ENCODE measurements around the gene ANTXR1. TPM values are rescaled to one million over a fixed set of nuclear protein-coding genes. Genes with fewer than 3 reads are reported as not detected.

ANTXR1 gene
- total RNA-seq, 1 donor from 2014 or later = not detected

DNA sequence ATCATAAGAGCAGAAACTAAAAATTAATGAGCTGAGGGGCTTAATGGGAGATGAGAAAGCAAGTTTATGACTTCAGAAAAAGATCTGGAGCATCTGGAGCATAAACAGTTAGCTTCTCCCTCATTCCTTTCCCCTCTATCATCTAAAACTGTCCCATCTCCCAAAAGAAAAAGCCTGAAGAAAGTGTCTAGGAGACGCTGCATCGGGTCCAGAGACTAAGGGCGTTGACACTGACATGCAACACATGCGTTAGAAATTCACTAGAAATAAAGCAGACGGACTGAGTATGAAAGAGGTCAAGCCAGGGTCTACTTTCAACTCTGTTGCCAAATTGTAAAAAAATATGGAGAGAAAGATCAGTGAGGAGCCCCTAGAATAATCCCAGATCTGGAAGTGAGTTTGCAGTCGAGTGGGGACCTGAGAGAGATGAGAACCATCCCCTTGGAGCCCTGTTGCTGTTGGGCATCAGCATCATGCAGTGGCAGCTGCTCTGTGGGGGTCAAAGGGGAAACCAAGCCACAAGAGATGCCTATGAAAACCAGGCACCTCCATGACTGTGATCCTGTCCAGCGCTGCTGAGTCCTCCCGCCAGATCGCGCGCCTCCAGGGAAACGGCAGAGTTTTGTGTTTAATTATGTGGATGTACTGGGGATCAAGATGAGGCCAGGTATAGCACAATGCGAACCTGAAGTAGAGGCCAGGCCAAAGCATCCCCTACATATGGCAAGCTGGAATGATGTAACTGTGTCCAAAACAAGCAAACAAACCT is 13.9 kb downstream of the ANTXR1 start:
- no peak for DNase-seq (ENCODE audit: low spot score)
- H3K27ac Mint-ChIP-seq = no peak overlapping the region

DNA sequence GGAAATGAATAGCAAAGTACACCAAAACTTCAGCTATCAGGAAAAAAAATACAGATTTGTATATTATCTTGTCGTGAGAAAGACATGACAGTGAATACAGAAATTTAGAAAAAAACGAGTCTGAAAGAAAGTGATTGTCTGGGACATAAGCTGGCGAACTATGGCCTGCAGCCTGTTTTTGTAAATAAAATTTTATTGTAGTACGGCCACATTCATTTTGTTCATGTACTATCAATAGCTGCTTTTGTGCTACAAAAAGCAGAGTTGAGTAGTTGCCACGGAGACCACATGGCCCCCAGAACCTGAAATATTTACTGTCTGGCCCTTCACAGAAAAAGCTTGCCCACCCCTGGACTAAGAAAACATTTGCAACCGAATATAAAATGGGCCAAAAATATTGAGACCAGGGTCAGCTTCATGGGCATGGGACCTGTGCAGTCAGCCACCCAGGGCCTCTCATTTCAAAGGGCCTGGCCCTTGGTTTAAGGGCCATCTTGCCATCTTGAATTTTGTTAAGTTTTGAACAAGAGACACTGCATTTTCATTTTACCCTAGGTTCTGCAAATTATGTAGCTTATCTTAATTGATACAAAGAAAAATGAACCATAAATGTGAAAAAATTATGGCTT is 17.9 kb downstream of the ANTXR1 start:
- H3K9me3 Mint-ChIP-seq = no peaks in the 10 kb centered on the region
- no peak for DNase-seq (ENCODE audit: low spot score)
- H3K27ac Mint-ChIP-seq = no peak overlapping the region
- no peak overlapping the region for H3K4me3 Mint-ChIP-seq (ENCODE audit: low read depth)
- no peaks in the 10 kb centered on the region for H3K36me3 Mint-ChIP-seq (ENCODE audit: low read depth)
- peaks cover 53% of the 10 kb centered on the region for H3K27me3 Mint-ChIP-seq (ENCODE audit: low read depth)
- H3K4me1 Mint-ChIP-seq (ENCODE audit: low read depth) = no peaks in the 10 kb centered on the region
- intact Hi-C loops (cut with micrococcal nuclease) = no loop called here

More for the DNA sequence above, 13.9 kb downstream of the ANTXR1 start:
- Mint-ChIP-seq H3K36me3 (ENCODE audit: low read depth) (no peaks in the 10 kb centered on the region), H3K9me3 (no peaks in the 10 kb centered on the region), H3K4me3 (ENCODE audit: low read depth) (no peak overlapping the region), H3K27me3 (ENCODE audit: low read depth) (peaks cover 25% of the 10 kb centered on the region), H3K4me1 (ENCODE audit: low read depth) (no peaks in the 10 kb centered on the region)
- intact Hi-C loops (cut with micrococcal nuclease) = loop anchor here (1.0 kb wide), 1 partner anchor 280 kb away; no protein-coding TSS in a partner anchor

DNA sequence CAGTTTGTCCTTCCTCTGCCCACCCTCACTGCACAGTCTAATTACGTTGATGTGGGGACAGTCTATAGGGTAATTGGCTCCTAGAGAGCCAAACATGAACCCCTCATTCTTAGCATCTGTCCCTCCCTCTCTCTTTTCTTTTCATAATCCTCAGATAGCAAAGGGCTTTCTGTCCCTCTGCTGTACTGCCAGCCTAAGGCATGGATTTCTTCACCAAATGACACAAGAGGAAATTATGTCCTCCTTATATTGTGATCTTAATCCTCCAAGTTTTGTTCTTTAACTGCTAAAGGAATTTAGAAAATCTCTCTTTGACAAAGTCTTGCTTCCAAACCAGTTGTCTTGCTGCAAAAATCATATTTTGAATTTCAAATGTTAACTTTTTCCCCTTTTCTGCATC is 18.5 kb downstream of the ANTXR1 start:
- intact Hi-C loops (cut with micrococcal nuclease) = no loop called here
- no peaks in the 10 kb centered on the region for H3K9me3 Mint-ChIP-seq
- DNase-seq (ENCODE audit: low spot score) = no peak
- H3K4me1 Mint-ChIP-seq (ENCODE audit: low read depth) = no peaks in the 10 kb centered on the region
- H3K27me3 Mint-ChIP-seq (ENCODE audit: low read depth) = peaks cover 54% of the 10 kb centered on the region
- H3K27ac Mint-ChIP-seq = no peak overlapping the region
- H3K4me3 Mint-ChIP-seq (ENCODE audit: low read depth) = no peak overlapping the region
- H3K36me3 Mint-ChIP-seq (ENCODE audit: low read depth) = no peaks in the 10 kb centered on the region

DNA sequence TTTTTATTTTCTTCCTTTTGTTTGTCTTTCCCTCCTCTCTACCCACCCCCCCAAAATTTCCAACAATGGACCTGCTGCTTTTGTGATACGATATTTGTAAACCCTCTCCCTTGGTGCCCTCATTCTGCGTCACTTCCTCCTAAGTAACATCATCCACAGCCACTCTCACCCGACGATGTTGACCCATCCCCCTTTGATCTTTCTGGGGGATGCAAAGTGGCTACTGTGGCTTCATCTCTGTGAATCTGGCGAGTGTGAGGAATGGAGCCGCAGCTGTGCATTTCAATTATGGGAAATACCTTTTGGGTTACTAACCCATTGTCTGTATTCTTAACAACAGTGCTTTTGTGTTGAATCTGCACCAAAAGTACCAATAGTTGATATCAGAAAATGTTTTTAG is 19.4 kb downstream of the ANTXR1 start:
- H3K4me1 Mint-ChIP-seq (ENCODE audit: low read depth) = no peaks in the 10 kb centered on the region
- no peaks in the 10 kb centered on the region for H3K36me3 Mint-ChIP-seq (ENCODE audit: low read depth)
- H3K27me3 Mint-ChIP-seq (ENCODE audit: low read depth) = peaks cover 55% of the 10 kb centered on the region
- H3K9me3 Mint-ChIP-seq = no peaks in the 10 kb centered on the region
- no peak overlapping the region for H3K27ac Mint-ChIP-seq
- intact Hi-C loops (cut with micrococcal nuclease) = no loop called here
- no peak overlapping the region for H3K4me3 Mint-ChIP-seq (ENCODE audit: low read depth)
- no peak for DNase-seq (ENCODE audit: low spot score)

DNA sequence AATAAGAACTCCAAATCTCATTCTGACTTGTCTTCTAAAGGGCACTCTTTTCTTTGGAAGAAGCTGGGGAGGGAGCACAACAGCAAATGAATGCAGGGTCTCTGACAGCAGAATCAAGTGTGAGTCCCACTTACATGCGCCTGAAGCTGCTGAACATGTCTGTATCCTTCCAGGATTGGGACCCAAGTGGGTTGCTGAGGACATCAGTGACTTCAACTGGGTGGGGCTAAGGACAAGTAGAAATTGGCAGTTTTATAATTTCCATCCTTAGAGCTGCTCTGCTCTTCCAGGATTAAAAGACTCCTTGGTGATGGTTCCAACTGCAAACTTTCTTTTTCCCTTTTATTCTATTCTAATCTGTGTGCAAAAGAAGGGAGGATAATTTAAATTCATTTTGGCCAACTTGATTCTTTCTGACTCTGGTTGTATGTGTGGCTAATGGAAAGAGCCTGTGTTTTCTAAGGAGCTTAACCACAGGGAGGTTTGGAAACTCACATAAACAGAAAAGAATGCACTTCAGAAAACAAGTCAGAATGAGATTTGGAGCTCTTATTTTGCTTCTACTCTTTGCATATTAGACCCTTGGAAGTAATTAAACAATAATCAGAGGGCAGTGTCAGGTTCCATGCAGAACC is 20.6 kb downstream of the ANTXR1 start:
- Mint-ChIP-seq H3K4me3 (ENCODE audit: low read depth) (no peak overlapping the region), H3K4me1 (ENCODE audit: low read depth) (no peaks in the 10 kb centered on the region), H3K27me3 (ENCODE audit: low read depth) (peaks cover 56% of the 10 kb centered on the region)

DNA sequence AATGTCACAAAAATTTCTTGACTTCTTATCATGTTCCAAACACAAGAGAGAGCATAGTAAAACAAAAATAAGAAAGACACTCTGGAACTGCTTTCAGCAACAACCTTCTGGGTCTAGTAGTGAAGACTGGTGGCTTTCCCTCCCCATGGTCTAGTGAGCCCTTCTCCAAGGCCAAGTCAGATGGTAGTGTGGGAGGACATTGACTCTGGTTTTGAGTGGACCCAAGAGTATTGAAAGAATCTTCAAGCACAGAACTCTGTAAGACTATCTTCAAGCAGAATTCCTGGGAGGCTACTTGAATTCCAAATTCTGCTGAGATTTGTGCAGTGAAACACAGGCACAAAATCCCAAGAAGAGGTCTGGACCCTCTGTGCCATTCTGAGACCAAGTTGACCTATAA is 21.1 kb downstream of the ANTXR1 start:
- Mint-ChIP-seq H3K27me3 (ENCODE audit: low read depth) (peaks cover 60% of the 10 kb centered on the region), H3K36me3 (ENCODE audit: low read depth) (no peaks in the 10 kb centered on the region), H3K9me3 (no peaks in the 10 kb centered on the region), H3K4me1 (ENCODE audit: low read depth) (no peaks in the 10 kb centered on the region), H3K27ac (no peak overlapping the region), H3K4me3 (ENCODE audit: low read depth) (no peak overlapping the region)
- intact Hi-C loops (cut with micrococcal nuclease) = no loop called here
- DNase-seq (ENCODE audit: low spot score) = no peak

More for the DNA sequence above, 20.6 kb downstream of the ANTXR1 start:
- H3K27ac Mint-ChIP-seq = no peak overlapping the region
- H3K9me3 Mint-ChIP-seq = no peaks in the 10 kb centered on the region
- intact Hi-C loops (cut with micrococcal nuclease) = no loop called here
- no peaks in the 10 kb centered on the region for H3K36me3 Mint-ChIP-seq (ENCODE audit: low read depth)
- no peak for DNase-seq (ENCODE audit: low spot score)

DNA sequence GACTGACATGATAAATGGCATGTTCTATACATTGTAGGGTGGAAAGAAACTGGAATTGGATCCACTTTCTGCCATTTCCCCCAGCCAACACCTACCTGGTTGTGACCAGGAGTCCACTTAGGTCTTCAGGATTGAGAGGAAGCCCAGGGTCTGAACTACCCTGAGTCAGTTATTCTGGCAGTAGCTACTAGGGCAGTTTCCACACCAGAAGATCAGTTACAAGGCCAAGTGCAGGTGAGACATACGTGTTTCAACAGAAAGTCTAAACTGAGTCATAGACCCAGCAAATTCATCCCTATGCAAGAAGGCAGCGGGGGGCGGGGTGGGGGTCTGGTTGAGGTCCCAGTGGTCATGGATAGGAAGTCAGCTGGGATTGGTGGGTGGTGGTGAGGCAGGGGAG is 21.9 kb downstream of the ANTXR1 start:
- H3K9me3 Mint-ChIP-seq = no peaks in the 10 kb centered on the region
- no peaks in the 10 kb centered on the region for H3K4me1 Mint-ChIP-seq (ENCODE audit: low read depth)
- no peaks in the 10 kb centered on the region for H3K36me3 Mint-ChIP-seq (ENCODE audit: low read depth)
- H3K27ac Mint-ChIP-seq = no peak overlapping the region
- H3K4me3 Mint-ChIP-seq (ENCODE audit: low read depth) = no peak overlapping the region
- intact Hi-C loops (cut with micrococcal nuclease) = no loop called here
- H3K27me3 Mint-ChIP-seq (ENCODE audit: low read depth) = peaks cover 60% of the 10 kb centered on the region
- no peak for DNase-seq (ENCODE audit: low spot score)

DNA sequence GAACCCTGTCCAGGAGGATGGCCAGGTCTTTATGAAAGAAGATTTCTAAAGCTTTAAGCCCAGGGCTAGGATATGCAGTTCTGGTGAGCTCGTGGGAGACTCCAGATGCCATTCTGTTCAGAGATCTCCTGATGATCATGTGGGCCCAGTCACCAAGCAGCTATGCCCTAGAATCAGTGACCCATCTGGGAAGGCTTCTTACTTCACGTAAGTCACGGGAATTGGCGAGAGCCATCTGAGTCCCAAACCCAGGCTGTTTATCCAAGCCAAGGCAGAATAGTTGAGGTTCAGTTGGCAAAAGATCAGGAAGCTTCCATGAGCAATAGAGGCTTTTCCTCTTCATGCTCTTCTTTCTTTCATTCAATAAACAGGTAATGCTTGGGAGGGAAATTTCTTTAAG is 23.9 kb downstream of the ANTXR1 start:
- Mint-ChIP-seq H3K4me1 (ENCODE audit: low read depth) (no peaks in the 10 kb centered on the region), H3K27ac (no peak overlapping the region), H3K4me3 (ENCODE audit: low read depth) (no peak overlapping the region), H3K9me3 (no peaks in the 10 kb centered on the region), H3K27me3 (ENCODE audit: low read depth) (peaks cover 63% of the 10 kb centered on the region), H3K36me3 (ENCODE audit: low read depth) (no peaks in the 10 kb centered on the region)
- intact Hi-C loops (cut with micrococcal nuclease) = no loop called here
- no peak for DNase-seq (ENCODE audit: low spot score)

DNA sequence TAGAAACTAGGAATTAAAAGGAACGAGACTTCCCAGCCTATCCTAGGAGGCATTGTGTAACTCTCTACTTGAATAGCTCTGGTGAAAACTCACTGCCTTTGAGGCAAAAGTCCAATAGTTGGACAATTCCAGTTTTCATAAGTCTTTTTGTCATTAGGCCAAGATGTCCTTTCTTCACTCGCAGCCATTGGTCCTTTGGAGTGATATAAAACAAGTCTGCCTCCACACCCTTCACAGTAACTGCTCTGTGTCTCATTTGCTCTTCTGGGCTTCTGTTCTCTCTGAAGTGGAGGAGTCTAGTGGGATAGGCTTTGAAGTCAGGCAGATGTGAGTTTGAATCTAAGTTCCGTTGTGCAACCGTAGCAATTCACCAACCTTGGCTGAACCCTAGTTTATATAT is 28.2 kb downstream of the ANTXR1 start:
- intact Hi-C loops (cut with micrococcal nuclease) = no loop called here

DNA sequence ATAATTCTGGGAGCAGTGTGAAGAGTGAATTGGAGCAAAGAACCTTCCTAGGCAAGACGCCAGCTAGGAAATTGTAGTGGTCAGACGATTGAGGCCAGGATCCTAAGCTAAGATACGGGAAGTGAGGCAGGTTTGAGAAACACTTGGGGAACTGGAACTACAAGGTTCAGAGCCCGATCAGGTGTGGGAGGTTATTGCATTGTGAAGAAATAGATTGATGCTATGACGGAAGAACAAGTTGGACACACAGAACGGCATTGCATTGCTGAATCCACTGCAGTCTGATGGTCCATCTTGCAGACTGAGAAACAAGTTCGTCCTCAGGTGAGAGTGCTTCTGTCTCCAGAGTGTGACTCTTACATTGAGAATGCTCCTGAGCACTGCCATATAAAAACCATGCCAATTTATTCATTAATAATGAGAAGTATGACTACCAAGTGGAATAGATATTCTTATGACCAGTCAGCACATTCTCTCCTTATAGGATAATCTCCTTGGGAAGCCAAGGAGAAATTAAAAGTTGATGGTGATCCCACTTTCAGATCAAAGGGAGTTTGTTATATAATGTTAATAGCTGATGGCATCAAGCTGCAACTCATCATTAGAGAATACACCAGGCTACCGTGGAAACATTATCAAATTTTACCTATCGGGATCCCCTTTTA is 30.9 kb downstream of the ANTXR1 start:
- DNase-seq (ENCODE audit: low spot score) = no peak
- H3K9me3 Mint-ChIP-seq = no peaks in the 10 kb centered on the region
- peaks cover 70% of the 10 kb centered on the region for H3K27me3 Mint-ChIP-seq (ENCODE audit: low read depth)
- H3K27ac Mint-ChIP-seq = no peak overlapping the region
- no peak overlapping the region for H3K4me3 Mint-ChIP-seq (ENCODE audit: low read depth)
- no peaks in the 10 kb centered on the region for H3K36me3 Mint-ChIP-seq (ENCODE audit: low read depth)
- intact Hi-C loops (cut with micrococcal nuclease) = no loop called here
- no peaks in the 10 kb centered on the region for H3K4me1 Mint-ChIP-seq (ENCODE audit: low read depth)

More for the DNA sequence above, 28.2 kb downstream of the ANTXR1 start:
- Mint-ChIP-seq H3K4me3 (ENCODE audit: low read depth) (no peak overlapping the region), H3K9me3 (no peaks in the 10 kb centered on the region), H3K27ac (no peak overlapping the region), H3K27me3 (ENCODE audit: low read depth) (peaks cover 65% of the 10 kb centered on the region), H3K4me1 (ENCODE audit: low read depth) (no peaks in the 10 kb centered on the region), H3K36me3 (ENCODE audit: low read depth) (no peaks in the 10 kb centered on the region)
- no peak for DNase-seq (ENCODE audit: low spot score)

DNA sequence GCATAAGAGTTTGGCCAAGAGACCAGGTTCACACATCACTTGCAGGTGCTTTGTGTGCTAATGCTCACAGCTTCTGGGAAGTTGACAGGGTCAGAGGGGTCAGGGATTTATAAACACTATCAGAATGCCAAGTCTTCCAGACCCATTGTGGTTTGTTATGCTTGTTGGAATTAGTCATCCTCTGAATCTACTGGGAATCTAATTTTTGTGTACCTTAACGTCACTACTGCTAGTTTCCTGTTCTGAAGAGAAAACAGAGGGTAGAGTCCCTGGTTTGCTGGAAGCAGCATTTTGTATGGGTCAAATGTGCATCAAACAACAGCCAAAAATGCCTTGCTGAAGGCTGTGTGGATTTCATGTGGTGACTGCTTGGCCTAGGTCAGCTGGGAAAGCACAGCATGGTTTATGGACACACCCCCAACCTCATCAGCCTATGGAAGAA is 33.3 kb downstream of the ANTXR1 start:
- H3K27ac Mint-ChIP-seq = no peak overlapping the region
- peaks cover 63% of the 10 kb centered on the region for H3K27me3 Mint-ChIP-seq (ENCODE audit: low read depth)
- no peaks in the 10 kb centered on the region for H3K36me3 Mint-ChIP-seq (ENCODE audit: low read depth)
- no peaks in the 10 kb centered on the region for H3K9me3 Mint-ChIP-seq
- no peak for DNase-seq (ENCODE audit: low spot score)
- intact Hi-C loops (cut with micrococcal nuclease) = no loop called here
- H3K4me3 Mint-ChIP-seq (ENCODE audit: low read depth) = no peak overlapping the region
- no peaks in the 10 kb centered on the region for H3K4me1 Mint-ChIP-seq (ENCODE audit: low read depth)

DNA sequence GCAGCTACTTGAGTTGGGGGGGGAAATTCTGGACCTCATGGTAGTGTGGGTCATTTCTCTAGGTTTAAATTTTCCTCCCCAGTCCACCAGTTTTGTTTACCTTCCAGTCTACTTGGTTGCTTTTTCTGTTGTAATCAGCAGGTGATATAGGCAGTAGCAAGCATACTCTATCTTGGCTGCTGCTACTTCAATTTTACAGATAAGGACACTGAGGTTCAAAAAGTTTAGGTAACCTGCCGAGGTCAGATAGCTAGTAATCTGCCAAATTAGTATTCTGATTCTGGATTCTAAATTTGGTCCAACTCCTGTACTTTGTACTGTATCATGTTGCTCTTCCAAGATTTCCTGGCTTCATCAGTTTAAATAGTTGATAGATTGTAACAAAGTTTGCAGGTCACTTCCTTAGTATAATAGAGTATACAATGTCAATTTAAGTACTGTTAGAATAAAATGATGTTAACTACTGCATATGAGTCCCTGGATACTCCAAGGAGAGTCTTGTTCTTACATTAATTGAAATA is 34.7 kb downstream of the ANTXR1 start:
- no peaks in the 10 kb centered on the region for H3K9me3 Mint-ChIP-seq
- no peaks in the 10 kb centered on the region for H3K4me1 Mint-ChIP-seq (ENCODE audit: low read depth)
- H3K4me3 Mint-ChIP-seq (ENCODE audit: low read depth) = no peak overlapping the region
- DNase-seq (ENCODE audit: low spot score) = no peak
- intact Hi-C loops (cut with micrococcal nuclease) = no loop called here
- H3K36me3 Mint-ChIP-seq (ENCODE audit: low read depth) = no peaks in the 10 kb centered on the region
- peaks cover 59% of the 10 kb centered on the region for H3K27me3 Mint-ChIP-seq (ENCODE audit: low read depth)
- no peak overlapping the region for H3K27ac Mint-ChIP-seq
